ES-I3 (cell line): Measurements from ENCODE around the gene SDCCAG8.
A peak's percentile ranks its signal among the peaks of the same experiment; 100 is the strongest.

ENCODE experiments used
- H3K36me3 ChIP-seq: 2 replicates; pipeline ENCODE4 v1.6.1; 2013; ENCODE audit warnings: mild to moderate bottlenecking, low read length, control low read depth, moderate library complexity; ENCODE audit not compliant: insufficient read depth
- H3K4me1 ChIP-seq: 2 replicates; pipeline ENCODE4 v1.6.1; 2013; ENCODE audit warnings: mild to moderate bottlenecking, control low read depth, low read length; ENCODE audit not compliant: insufficient read depth
- H3K9ac ChIP-seq: 2 replicates; pipeline ENCODE4 v1.6.1; 2013; ENCODE audit warnings: low read depth, mild to moderate bottlenecking, low read length, moderate library complexity
- H3K9me3 ChIP-seq: 2 replicates; pipeline ENCODE4 v1.6.1; 2013; ENCODE audit warnings: mild to moderate bottlenecking, low read length, moderate library complexity; ENCODE audit not compliant: control insufficient read depth, insufficient read depth

The SDCCAG8 gene

GRCh38 chr1:243264717-243265116 is 8.9 kb downstream of the SDCCAG8 start:
- H3K9me3 ChIP-seq = no peaks in the 10 kb centered on the region
- peaks cover 10% of the 10 kb centered on the region for H3K4me1 ChIP-seq
- H3K36me3 ChIP-seq = no peaks in the 10 kb centered on the region
- H3K9ac ChIP-seq = no peak overlapping the region

- H3K9ac ChIP-seq = no peak overlapping the region
These were observed 10.4 kb downstream of the SDCCAG8 start for GRCh38 chr1:243266231-243266630.

GRCh38 chr1:243267471-243267880 is 11.6 kb downstream of the SDCCAG8 start:
- no peaks in the 10 kb centered on the region; the same call in 1 of the 2 replicates for H3K36me3 ChIP-seq
- H3K9me3 ChIP-seq = no peaks in the 10 kb centered on the region
- H3K9ac ChIP-seq = no peak overlapping the region
- H3K4me1 ChIP-seq = peaks cover 13% of the 10 kb centered on the region

More at GRCh38 chr1:243266231-243266630, 10.4 kb downstream of the SDCCAG8 start:
- Histone ChIP-seq H3K9me3 (no peaks in the 10 kb centered on the region), H3K4me1 (peaks cover 13% of the 10 kb centered on the region), H3K36me3 (no peaks in the 10 kb centered on the region; the same call in 1 of the 2 replicates)

GRCh38 chr1:243267914-243268653 is 12.2 kb downstream of the SDCCAG8 start:
- H3K4me1 ChIP-seq = peaks cover 13% of the 10 kb centered on the region
- H3K9ac ChIP-seq = no peak overlapping the region
- H3K36me3 ChIP-seq = no peaks in the 10 kb centered on the region; the same call in 1 of the 2 replicates
- H3K9me3 ChIP-seq = no peaks in the 10 kb centered on the region

- H3K9me3 ChIP-seq = no peaks in the 10 kb centered on the region
- H3K4me1 ChIP-seq = peaks cover 13% of the 10 kb centered on the region
- H3K9ac ChIP-seq = peak overlapping the region; percentile 1; the same call in 1 of the 2 replicates
- no peaks in the 10 kb centered on the region; the same call in 1 of the 2 replicates for H3K36me3 ChIP-seq
These were observed 13.1 kb downstream of the SDCCAG8 start for GRCh38 chr1:243268751-243269460.

- no peaks in the 10 kb centered on the region; the same call in 1 of the 2 replicates for H3K36me3 ChIP-seq
- no peaks in the 10 kb centered on the region for H3K9me3 ChIP-seq
- peaks cover 13% of the 10 kb centered on the region for H3K4me1 ChIP-seq
- peak overlapping the region; percentile 1; the same call in 1 of the 2 replicates for H3K9ac ChIP-seq
These were observed 13.6 kb downstream of the SDCCAG8 start for GRCh38 chr1:243269461-243269801.

GRCh38 chr1:243270097-243270864 is 14.4 kb downstream of the SDCCAG8 start:
- peaks cover 13% of the 10 kb centered on the region for H3K4me1 ChIP-seq
- H3K9ac ChIP-seq = no peak overlapping the region
- no peaks in the 10 kb centered on the region for H3K9me3 ChIP-seq
- H3K36me3 ChIP-seq = no peaks in the 10 kb centered on the region; the same call in 1 of the 2 replicates

- H3K4me1 ChIP-seq = peaks cover 13% of the 10 kb centered on the region
- H3K9me3 ChIP-seq = no peaks in the 10 kb centered on the region
- H3K36me3 ChIP-seq = no peaks in the 10 kb centered on the region; the same call in 1 of the 2 replicates
- no peak overlapping the region for H3K9ac ChIP-seq
These were observed 16.2 kb downstream of the SDCCAG8 start for GRCh38 chr1:243271996-243272395.

GRCh38 chr1:243272401-243272800 is 16.6 kb downstream of the SDCCAG8 start:
- Histone ChIP-seq H3K9ac (no peak overlapping the region), H3K9me3 (no peaks in the 10 kb centered on the region), H3K4me1 (peaks cover 13% of the 10 kb centered on the region), H3K36me3 (no peaks in the 10 kb centered on the region; the same call in 1 of the 2 replicates)

- H3K9ac ChIP-seq = no peak overlapping the region
- peaks cover 13% of the 10 kb centered on the region for H3K4me1 ChIP-seq
- H3K9me3 ChIP-seq = no peaks in the 10 kb centered on the region
- H3K36me3 ChIP-seq = no peaks in the 10 kb centered on the region; the same call in 1 of the 2 replicates
These were observed 17.7 kb downstream of the SDCCAG8 start for GRCh38 chr1:243273506-243273905.

- Histone ChIP-seq H3K9me3 (no peaks in the 10 kb centered on the region), H3K4me1 (peaks cover 11% of the 10 kb centered on the region), H3K36me3 (no peaks in the 10 kb centered on the region; the same call in 1 of the 2 replicates), H3K9ac (no peak overlapping the region)
These were observed 18.1 kb downstream of the SDCCAG8 start for GRCh38 chr1:243273945-243274344.

- H3K9ac ChIP-seq = no peak overlapping the region
- H3K4me1 ChIP-seq = no peaks in the 10 kb centered on the region
- H3K36me3 ChIP-seq = no peaks in the 10 kb centered on the region; the same call in 1 of the 2 replicates
- H3K9me3 ChIP-seq = no peaks in the 10 kb centered on the region
These were observed 19.5 kb downstream of the SDCCAG8 start for GRCh38 chr1:243275316-243275715.

GRCh38 chr1:243280571-243281129 is 24.8 kb downstream of the SDCCAG8 start:
- no peaks in the 10 kb centered on the region for H3K9me3 ChIP-seq
- no peaks in the 10 kb centered on the region for H3K36me3 ChIP-seq
- peaks cover 5% of the 10 kb centered on the region; the same call in 1 of the 2 replicates for H3K4me1 ChIP-seq
- no peak overlapping the region for H3K9ac ChIP-seq

GRCh38 chr1:243281672-243282071 is 25.8 kb downstream of the SDCCAG8 start:
- Histone ChIP-seq H3K9me3 (no peaks in the 10 kb centered on the region), H3K36me3 (no peaks in the 10 kb centered on the region), H3K4me1 (peaks cover 5% of the 10 kb centered on the region; the same call in 1 of the 2 replicates), H3K9ac (no peak overlapping the region)
